Measurements from ENCODE around the gene KRTAP10-1. TPM values are rescaled to one million over a fixed set of nuclear protein-coding genes. Genes with fewer than 3 reads are reported as not detected.

The KRTAP10-1 gene
- total and polyA plus RNA-seq, 9 of the 15 experiments (the other 6 are each of a cell fraction or from before 2014, with no cell fraction given) = not detected

DNA sequence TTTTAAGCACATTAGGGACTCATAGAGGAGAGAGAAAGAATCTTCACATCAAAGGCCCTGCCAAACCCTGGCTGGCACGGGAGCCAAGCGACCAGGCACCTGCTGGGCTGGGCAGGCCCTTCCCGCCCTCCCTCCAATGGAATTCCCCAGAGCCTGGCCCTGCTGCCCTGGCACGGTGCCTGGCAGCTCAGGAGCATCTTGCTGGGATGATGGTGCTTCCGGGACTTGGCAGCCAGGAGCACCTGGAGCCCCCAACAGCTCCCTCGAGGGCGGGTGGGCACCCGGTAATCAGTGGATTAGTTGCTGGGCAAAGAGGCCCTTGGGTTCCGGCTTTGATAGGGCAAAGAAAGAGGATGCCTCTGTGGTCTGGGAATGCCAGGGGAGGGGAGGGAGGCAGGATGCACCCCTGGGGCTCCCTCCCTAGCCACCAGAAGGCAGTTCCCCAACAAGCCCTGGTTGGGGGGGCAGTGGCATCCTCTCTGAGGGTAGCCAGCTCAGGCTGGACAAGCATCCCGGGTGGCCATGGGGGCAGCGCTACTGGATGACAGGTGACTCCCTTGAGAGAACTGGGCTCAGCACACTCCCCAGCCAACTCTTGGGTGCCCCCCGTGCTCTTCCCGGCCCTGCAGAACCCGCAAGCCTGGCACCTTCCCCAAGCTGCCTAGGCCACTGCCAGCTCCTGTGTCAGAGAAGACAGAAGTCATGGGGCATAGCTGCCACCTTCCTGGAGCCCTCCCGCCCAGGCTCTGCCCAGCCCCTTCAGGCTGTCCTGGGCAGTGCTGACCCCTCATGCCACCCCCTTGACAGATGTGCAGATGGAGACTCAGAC lies 26.4 kb downstream of the KRTAP10-1 start:
- peaks cover 5 to 33% of the 10 kb centered on the region in 2 experiments; a peak in 4 of 5 replicates for H3K27me3 ChIP-seq (ENCODE audit: control insufficient read depth in 2 of 2, insufficient read depth in 2 of 2, low read length in 2 of 2)
- FAIRE-seq = no peak

More for the DNA sequence above, 26.4 kb downstream of the KRTAP10-1 start:
- H4K20me1 ChIP-seq (replicated peaks; ENCODE audit: control insufficient read depth, insufficient read depth, low read length) = peaks cover 15% of the 10 kb centered on the region; the same call in 1 of the 2 replicates
- ChIA-PET POLR2A (interaction anchor here (0.7 to 1.3 kb wide), 2 partner anchors 18 to 210 kb away, joined by 4 to 5 read pairs; no protein-coding TSS in a partner anchor), CTCF (ENCODE audit: low intra/inter-chr PET ratio) (no interaction called here)
- DNase-seq (ENCODE audit: extremely low read depth in 1 of 4, low spot score in 3 of 4) = no peak
- TF ChIP-seq FOSL1 (tag; conservative IDR thresholded peaks at IDR 0.05) (no peak), TCF15 (CRISPR knock-in tag; IDR thresholded peaks at IDR 0.05) (no peak)
- in situ Hi-C loops (cut with MboI) (no loop called here), intact Hi-C loops (cut with micrococcal nuclease) (loop anchor here (10.0 kb wide), 1 partner anchor 411 kb away; the partner anchor contains the start of gene ITGB2)
- no peak overlapping the region for H3K4me3 ChIP-seq
- no peak overlapping the region for H3K27ac ChIP-seq (ENCODE audit: extremely low read depth, low read depth, low read length)
- no peak overlapping the region for H3K4me2 ChIP-seq (ENCODE audit: insufficient read depth, low read length)
- BruUV-seq (replicated peaks) = no TSS peak
- no peaks in the 10 kb centered on the region for H3K79me2 ChIP-seq (ENCODE audit: control insufficient read depth, insufficient read depth, low read length)
- no peak for ATAC-seq
- H3K9me1 ChIP-seq (ENCODE audit: control insufficient read depth, insufficient read depth, low read length) = no peaks in the 10 kb centered on the region
- peaks cover 0 to 24% of the 10 kb centered on the region in 2 experiments; a peak in 3 of 5 replicates for H3K4me1 ChIP-seq (replicated peaks in 1 of 2; ENCODE audit: control insufficient read depth in 2 of 2, insufficient read depth in 2 of 2, low read length in 2 of 2)
- H2AFZ ChIP-seq (ENCODE audit: low read depth, low read length) = no peak overlapping the region
- no peaks in the 10 kb centered on the region for H3K9me3 ChIP-seq (replicated peaks; ENCODE audit: control insufficient read depth, insufficient read depth, low read depth, low read length)
- 2% methylated on average over 15 of the region's 15 CpGs for WGBS (ENCODE audit: insufficient coverage, low coverage, missing lambda C conversion rate)
- no peak overlapping the region for H3K9ac ChIP-seq (ENCODE audit: insufficient read depth in 1 of 2, low read depth in 2 of 2, low read length in 2 of 2)
- no peaks in the 10 kb centered on the region for H3K36me3 ChIP-seq (ENCODE audit: control insufficient read depth, insufficient read depth, low read length)

All from K562 (cell line).